Mesenchymal stem cell (in vitro differentiated cells and primary cell): Measurements from ENCODE around the gene MYD88.

Source experiments
- DNase-seq: peaks from one replicate; pipeline ENCODE4 v3.0.0-alpha.2; 2013
- H2AFZ ChIP-seq: one replicate; pipeline ENCODE4 v1.6.1; 2013; ENCODE audit warnings: low read depth, mild to moderate bottlenecking, control low read depth, inconsistent platforms, low read length, moderate library complexity
- H2AK5ac ChIP-seq: 2 replicates; pipeline ENCODE4 v1.6.1; 2013; ENCODE audit warnings: low read length, moderate library complexity, mild to moderate bottlenecking, inconsistent platforms; ENCODE audit not compliant: severe bottlenecking
- H2BK120ac ChIP-seq: one replicate; pipeline ENCODE4 v1.6.1; 2013; ENCODE audit warnings: low read depth, mild to moderate bottlenecking, inconsistent platforms, low read length, moderate library complexity
- H2BK12ac ChIP-seq, 2 experiments: one replicate each; pipeline ENCODE4 v1.6.1; 2013; ENCODE audit warnings: inconsistent platforms in 2 of 2, low read length in 2 of 2, mild to moderate bottlenecking in 2 of 2, moderate library complexity in 2 of 2, control low read depth in 1 of 2
- H2BK15ac ChIP-seq: one replicate; pipeline ENCODE4 v1.6.1; 2013; ENCODE audit warnings: mild to moderate bottlenecking, low read depth, inconsistent platforms; ENCODE audit not compliant: poor library complexity, severe bottlenecking
- H2BK5ac ChIP-seq: 2 replicates; pipeline ENCODE4 v1.6.1; 2013; ENCODE audit warnings: low read depth, mild to moderate bottlenecking, low read length, control low read depth, inconsistent platforms; ENCODE audit not compliant: poor library complexity, severe bottlenecking
- H3K14ac ChIP-seq, 2 experiments: one replicate each; pipeline ENCODE4 v1.6.1; 2013; ENCODE audit warnings: inconsistent platforms in 2 of 2, low read length in 2 of 2, control low read depth in 1 of 2, mild to moderate bottlenecking in 1 of 2, moderate library complexity in 1 of 2
- H3K18ac ChIP-seq, 2 experiments: one replicate each; pipeline ENCODE4 v1.6.1; 2013; ENCODE audit warnings: inconsistent platforms in 2 of 2, low read length in 2 of 2, control low read depth in 1 of 2, low read depth in 1 of 2, mild to moderate bottlenecking in 1 of 2
- H3K23ac ChIP-seq, 2 experiments: one replicate each; pipeline ENCODE4 v1.6.1; 2013; ENCODE audit warnings: inconsistent platforms in 2 of 2, low read length in 2 of 2, mild to moderate bottlenecking in 2 of 2, moderate library complexity in 2 of 2, control low read depth in 1 of 2
- H3K27ac ChIP-seq: 2 replicates; pipeline ENCODE4 v1.5.1; 2013; ENCODE audit warnings: mild to moderate bottlenecking, moderate library complexity, low read length, control low read depth, inconsistent platforms; ENCODE audit not compliant: poor library complexity, severe bottlenecking
- H3K27me3 ChIP-seq, 2 experiments: 2 replicates each; pipeline versions ENCODE4 v1.6.1 to v1.7.0; 2013; ENCODE audit warnings: low read length in 2 of 2, mild to moderate bottlenecking in 2 of 2, moderate library complexity in 2 of 2, control low read depth in 1 of 2, inconsistent platforms in 1 of 2; ENCODE audit not compliant: control insufficient read depth in 1 of 2, insufficient read depth in 1 of 2
- H3K36me3 ChIP-seq, 2 experiments: 2 replicates each; pipeline versions ENCODE4 v1.6.1 to v1.7.0; 2013; ENCODE audit warnings: low read length in 2 of 2, control low read depth in 1 of 2, inconsistent platforms in 1 of 2, low read depth in 1 of 2, mild to moderate bottlenecking in 1 of 2; ENCODE audit not compliant: insufficient read depth in 2 of 2, control insufficient read depth in 1 of 2
- H3K4ac ChIP-seq, 2 experiments: one replicate each; pipeline ENCODE4 v1.6.1; 2013; ENCODE audit warnings: inconsistent platforms in 2 of 2, low read length in 2 of 2, mild to moderate bottlenecking in 2 of 2, moderate library complexity in 2 of 2, control low read depth in 1 of 2, low read depth in 1 of 2
- H3K4me1 ChIP-seq: 2 replicates; pipeline ENCODE4 v1.6.1; 2013; ENCODE audit warnings: low read depth, low read length, control low read depth; ENCODE audit not compliant: control insufficient read depth, insufficient read depth
- H3K4me2 ChIP-seq: 2 replicates; pipeline ENCODE4 v1.6.1; 2013; ENCODE audit warnings: low read length, mild to moderate bottlenecking, inconsistent platforms; ENCODE audit not compliant: poor library complexity, severe bottlenecking
- H3K4me3 ChIP-seq, 2 experiments: 2 replicates each; pipeline versions ENCODE4 v1.5.1 to v1.7.0; 2013; ENCODE audit warnings: low read length in 2 of 2, mild to moderate bottlenecking in 2 of 2, control low read depth in 1 of 2, low read depth in 1 of 2; ENCODE audit not compliant: insufficient read depth in 1 of 2
- H3K79me1 ChIP-seq: replicated peaks from 2 replicates; pipeline ENCODE4 v1.6.1; 2013; ENCODE audit warnings: mild to moderate bottlenecking, control low read depth, low read length, inconsistent platforms; ENCODE audit not compliant: poor library complexity, severe bottlenecking
- H3K9ac ChIP-seq: 2 replicates; pipeline ENCODE4 v1.7.0; 2013; ENCODE audit warnings: mild to moderate bottlenecking, low read length, moderate library complexity
- H3K9me3 ChIP-seq: 2 replicates; pipeline ENCODE4 v1.7.0; 2013; ENCODE audit warnings: mild to moderate bottlenecking, low read length; ENCODE audit not compliant: control insufficient read depth
- H4K8ac ChIP-seq: one replicate; pipeline ENCODE4 v1.6.1; 2013; ENCODE audit warnings: inconsistent platforms, mild to moderate bottlenecking, low read length, moderate library complexity
- H4K91ac ChIP-seq: one replicate; pipeline ENCODE4 v1.6.1; 2013; ENCODE audit warnings: mild to moderate bottlenecking, low read length, inconsistent platforms
- WGBS: methylation state at CpG from one replicate; pipeline ENCODE4 v1.1.7; 2013; ENCODE audit warnings: mixed read lengths; 5-methylcytosine and 5-hydroxymethylcytosine counted together

MYD88 gene

DNA sequence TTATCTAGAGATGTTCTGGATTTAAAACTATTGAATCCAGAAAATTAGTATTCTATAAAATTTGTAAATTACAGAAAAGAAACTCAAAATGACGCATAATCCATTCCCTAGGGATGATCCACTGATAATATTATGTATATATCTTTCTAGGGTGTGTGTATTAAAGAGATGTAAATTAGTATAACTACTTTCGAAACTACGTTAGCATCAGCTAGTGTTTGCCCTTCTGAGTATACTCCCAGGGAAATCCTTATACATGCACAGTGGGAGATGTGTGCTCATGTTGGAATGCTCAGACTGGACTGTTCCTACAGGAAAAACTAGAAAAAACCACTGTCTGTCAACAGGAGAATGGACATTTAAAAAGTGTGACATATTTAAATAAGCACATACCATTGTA lies 38.0 kb upstream of the MYD88 start:
- peaks cover 9% of the 10 kb centered on the region for H3K9me3 ChIP-seq
- no peak overlapping the region for H4K91ac ChIP-seq
- no peaks in the 10 kb centered on the region for H3K36me3 ChIP-seq

DNA sequence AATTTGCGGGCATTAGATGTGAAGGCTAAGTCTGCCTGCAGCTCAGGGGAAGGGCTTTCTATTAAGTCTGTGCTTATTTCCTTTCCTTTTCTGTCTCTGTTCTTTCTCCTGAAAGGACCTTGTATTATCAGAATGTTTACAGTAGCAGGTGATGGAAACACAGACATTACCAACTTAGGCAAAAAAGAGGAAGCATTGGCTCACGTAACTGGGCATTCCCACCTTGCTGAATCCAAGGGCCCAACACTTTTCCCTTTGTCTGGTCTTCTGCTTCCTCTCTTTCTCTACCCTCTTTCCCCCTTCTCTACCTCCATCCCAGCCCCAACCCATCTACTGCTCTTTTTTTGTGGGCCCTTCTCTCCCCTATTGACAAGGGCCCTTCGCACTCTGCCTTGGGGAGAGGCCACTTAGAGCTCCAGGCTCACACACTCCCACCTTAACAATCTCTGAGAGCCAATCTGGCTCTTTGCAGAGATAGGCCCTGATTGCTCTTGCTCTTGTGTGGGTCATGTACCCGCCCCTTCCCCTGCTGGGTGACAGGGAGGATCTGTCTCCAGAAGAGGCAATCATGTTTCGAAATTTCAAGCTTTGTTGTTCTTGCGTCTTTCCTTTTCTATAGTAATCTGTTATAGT lies 36.5 kb upstream of the MYD88 start:
- no peaks in the 10 kb centered on the region for H3K4me1 ChIP-seq
- WGBS: 60% methylated on average over 3 of the region's 6 CpGs

More for the DNA sequence above, 38.0 kb upstream of the MYD88 start:
- Histone ChIP-seq H2BK12ac (no peak overlapping the region), H3K23ac (no peak overlapping the region), H3K4me3 (no peak overlapping the region), H3K27me3 (peaks cover 46 to 50% of the 10 kb centered on the region in 2 experiments), H2BK15ac (no peak overlapping the region), H3K27ac (no peak overlapping the region), H4K8ac (no peak overlapping the region), H3K79me1 (no peaks in the 10 kb centered on the region), H3K4ac (no peak overlapping the region), H2BK5ac (no peak overlapping the region), H2BK120ac (no peak overlapping the region), H3K18ac (no peak overlapping the region), H2AFZ (no peak overlapping the region), H2AK5ac (no peak overlapping the region), H3K4me1 (no peaks in the 10 kb centered on the region), H3K14ac (no peak overlapping the region), H3K4me2 (no peak overlapping the region), H3K9ac (no peak overlapping the region)
- 100% methylated on average over 2 of the region's 3 CpGs for WGBS
- no peak for DNase-seq

DNA sequence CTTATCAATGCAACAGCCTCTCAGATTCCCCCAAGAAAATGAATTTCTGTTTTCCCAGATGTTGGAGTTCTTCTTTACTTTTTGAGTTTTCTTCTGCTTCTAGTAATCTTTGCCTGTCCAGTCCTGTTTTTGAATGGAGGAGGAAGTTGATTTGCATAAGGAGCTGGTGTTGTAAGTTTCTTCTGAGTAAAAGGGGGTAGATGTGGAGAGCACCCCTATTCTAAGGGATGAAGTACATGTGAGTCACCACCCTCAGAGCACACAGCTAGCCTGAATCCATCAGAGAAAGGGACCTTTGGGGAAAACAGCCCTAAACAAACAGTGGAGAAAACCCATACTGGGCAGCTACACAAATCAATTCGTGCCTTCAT lies 36.0 kb upstream of the MYD88 start:
- Histone ChIP-seq H3K4me2 (no peak overlapping the region), H2AFZ (no peak overlapping the region), H2BK12ac (no peak overlapping the region), H3K9ac (no peak overlapping the region), H3K9me3 (peaks cover 15% of the 10 kb centered on the region), H3K27me3 (peaks cover 32 to 37% of the 10 kb centered on the region in 2 experiments), H3K4me1 (no peaks in the 10 kb centered on the region), H4K8ac (no peak overlapping the region), H3K27ac (no peak overlapping the region), H3K79me1 (no peaks in the 10 kb centered on the region), H2AK5ac (no peak overlapping the region), H3K18ac (no peak overlapping the region), H3K23ac (no peak overlapping the region), H2BK15ac (no peak overlapping the region), H3K36me3 (no peaks in the 10 kb centered on the region), H2BK5ac (no peak overlapping the region), H3K4ac (no peak overlapping the region), H4K91ac (no peak overlapping the region), H3K4me3 (no peak overlapping the region), H3K14ac (no peak overlapping the region), H2BK120ac (no peak overlapping the region)
- WGBS: 79% methylated on average over 1 of the region's 1 CpG
- no peak for DNase-seq

More for the DNA sequence above, 36.5 kb upstream of the MYD88 start:
- H2AFZ ChIP-seq: no peak overlapping the region
- no peak overlapping the region for H3K27ac ChIP-seq
- no peak overlapping the region for H4K91ac ChIP-seq
- no peak overlapping the region for H2AK5ac ChIP-seq
- H3K4me2 ChIP-seq: no peak overlapping the region
- H3K4me3 ChIP-seq: no peak overlapping the region
- no peak overlapping the region for H3K4ac ChIP-seq
- peaks cover 37 to 42% of the 10 kb centered on the region in 2 experiments for H3K27me3 ChIP-seq
- H2BK5ac ChIP-seq: no peak overlapping the region
- no peak overlapping the region for H3K9ac ChIP-seq
- H2BK12ac ChIP-seq: no peak overlapping the region
- H2BK15ac ChIP-seq: no peak overlapping the region
- H2BK120ac ChIP-seq: no peak overlapping the region
- no peaks in the 10 kb centered on the region for H3K36me3 ChIP-seq
- no peak overlapping the region for H4K8ac ChIP-seq
- no peak for DNase-seq
- peaks cover 13% of the 10 kb centered on the region for H3K9me3 ChIP-seq
- H3K14ac ChIP-seq: no peak overlapping the region
- H3K23ac ChIP-seq: no peak overlapping the region
- H3K18ac ChIP-seq: no peak overlapping the region
- no peaks in the 10 kb centered on the region for H3K79me1 ChIP-seq

DNA sequence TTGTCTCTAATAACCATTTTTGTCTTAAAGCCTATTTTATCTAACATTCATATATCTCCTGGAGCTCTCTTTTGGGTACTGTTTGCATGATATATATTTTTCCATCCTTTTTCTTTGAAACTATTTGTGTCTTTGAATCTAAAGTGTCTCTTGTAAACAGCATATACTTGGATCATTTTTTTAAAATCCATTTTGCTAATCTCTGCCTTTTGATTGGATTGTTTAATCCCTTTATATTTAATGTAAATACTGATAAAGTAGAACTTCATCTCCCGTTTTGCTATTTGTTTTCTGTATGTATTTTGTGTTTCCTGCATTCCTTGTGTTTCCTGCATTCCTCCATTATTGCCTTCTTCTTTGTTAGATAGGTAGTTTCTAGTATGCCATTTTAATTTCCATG lies 32.9 kb upstream of the MYD88 start:
- H3K23ac ChIP-seq: no peak overlapping the region
- H3K27ac ChIP-seq: no peak overlapping the region
- H3K4ac ChIP-seq: no peak overlapping the region
- no peak overlapping the region for H2BK5ac ChIP-seq
- no peak overlapping the region for H3K4me3 ChIP-seq
- H4K91ac ChIP-seq: no peak overlapping the region
- no peak overlapping the region for H2BK15ac ChIP-seq
- H3K36me3 ChIP-seq: no peaks in the 10 kb centered on the region
- H4K8ac ChIP-seq: no peak overlapping the region
- no peak overlapping the region for H3K4me2 ChIP-seq
- DNase-seq: no peak
- no peak overlapping the region for H2AFZ ChIP-seq
- no CpG with 5 or more reads among the region's 1 CpG for WGBS
- H3K79me1 ChIP-seq: no peaks in the 10 kb centered on the region
- no peaks in the 10 kb centered on the region for H3K4me1 ChIP-seq
- no peak overlapping the region for H3K9ac ChIP-seq
- H2BK12ac ChIP-seq: no peak overlapping the region
- H3K14ac ChIP-seq: no peak overlapping the region
- H3K18ac ChIP-seq: no peak overlapping the region
- no peak overlapping the region for H2AK5ac ChIP-seq
- peaks cover 8 to 14% of the 10 kb centered on the region in 2 experiments for H3K27me3 ChIP-seq
- H3K9me3 ChIP-seq: peaks cover 16% of the 10 kb centered on the region
- no peak overlapping the region for H2BK120ac ChIP-seq
